ENCODE data around the gene RBL1.
"Not testable (repeated sequence)": the region's sequence is repeated elsewhere in the genome, so short reads cannot be mapped to it uniquely, and the experiment has no call there.

Gene RBL1

GRCh38 chr20:36998652-36999051, 97.1 kb downstream of the RBL1 start:
- no peak for DNase-seq (ENCODE audit: low read depth, low spot score)

GRCh38 chr20:36997121-36997520, 98.7 kb downstream of the RBL1 start:
- no peak for DNase-seq (ENCODE audit: low read depth, low spot score)

GRCh38 chr20:36994221-36994620, 101.6 kb downstream of the RBL1 start:
- not testable (repeated sequence) for DNase-seq (ENCODE audit: low read depth, low spot score)

GRCh38 chr20:36992802-36993334, 102.9 kb downstream of the RBL1 start:
- no peak for DNase-seq (ENCODE audit: low read depth, low spot score)

- no peak for DNase-seq (ENCODE audit: low read depth, low spot score)
Observed at GRCh38 chr20:36991703-36992102, 104.1 kb downstream of the RBL1 start.

GRCh38 chr20:36989797-36990196, 106.0 kb downstream of the RBL1 start:
- DNase-seq (ENCODE audit: low read depth, low spot score), result no peak

- DNase-seq (ENCODE audit: low read depth, low spot score), result no peak
Observed at GRCh38 chr20:36988494-36988966, 107.3 kb downstream of the RBL1 start.

GRCh38 chr20:36984257-36984638, 111.5 kb downstream of the RBL1 start:
- DNase-seq (ENCODE audit: low read depth, low spot score), result no peak

GRCh38 chr20:36975099-36975818, 120.5 kb downstream of the RBL1 start:
- no peak for DNase-seq (ENCODE audit: low read depth, low spot score)

- DNase-seq (ENCODE audit: low read depth, low spot score), result no peak
Observed at GRCh38 chr20:36974660-36975059, 121.1 kb downstream of the RBL1 start.

GRCh38 chr20:36971103-36971502, 124.7 kb downstream of the RBL1 start:
- no peak for DNase-seq (ENCODE audit: low read depth, low spot score)

GRCh38 chr20:36969478-36970186, 126.2 kb downstream of the RBL1 start:
- DNase-seq (ENCODE audit: low read depth, low spot score), result no peak

- DNase-seq (ENCODE audit: low read depth, low spot score), result no peak
Observed at GRCh38 chr20:36969051-36969450, 126.7 kb downstream of the RBL1 start.

- DNase-seq (ENCODE audit: low read depth, low spot score), result no peak
Observed at GRCh38 chr20:36967636-36968035, 128.2 kb downstream of the RBL1 start.

- DNase-seq (ENCODE audit: low read depth, low spot score), result not testable (repeated sequence)
Observed at GRCh38 chr20:36966965-36967364, 128.8 kb downstream of the RBL1 start.

GRCh38 chr20:36962354-36962941, 133.3 kb downstream of the RBL1 start:
- DNase-seq (ENCODE audit: low read depth, low spot score), result not testable (repeated sequence)

- DNase-seq (ENCODE audit: low read depth, low spot score), result no peak
Observed at GRCh38 chr20:36959242-36959641, 136.6 kb downstream of the RBL1 start.

GRCh38 chr20:36957875-36958667, 137.7 kb downstream of the RBL1 start:
- DNase-seq (ENCODE audit: low read depth, low spot score), result no peak

- no peak for DNase-seq (ENCODE audit: low read depth, low spot score)
Observed at GRCh38 chr20:36956674-36957073, 139.1 kb downstream of the RBL1 start.

- DNase-seq (ENCODE audit: low read depth, low spot score), result no peak
Observed at GRCh38 chr20:36956016-36956415, 139.8 kb downstream of the RBL1 start.

- DNase-seq (ENCODE audit: low read depth, low spot score), result no peak
Observed at GRCh38 chr20:36951979-36952738, 143.6 kb downstream of the RBL1 start.

All from smooth muscle cell of the brain vasculature (primary cell).